IMR-90 (cell line): ENCODE measurements around the gene RAN. TPM values are rescaled to one million over a fixed set of nuclear protein-coding genes. Genes with fewer than 3 reads are reported as not detected.

Experiments used
- ATAC-seq: fragments of 200-7000 bp; cut with Tn5 transposase; 2 replicates; pipeline ENCODE4 v1.9.1; 2020; ENCODE audit warnings: low read depth, mild to moderate bottlenecking, moderate library complexity
- BruUV-seq: library from RNA; stranded (reverse); fragments of 400-500 nt; replicated peaks from 2 replicates; lab custom pipeline; 2021; lab: Mats Ljungman, UMichigan
- CTCF ChIA-PET: fragments of 300-600 bp; formaldehyde crosslinking; extraction: SDS; loops from one replicate; lab custom pipeline; 2021; ENCODE audit warnings: antibody characterized with exemption; lab: Yijun Ruan, JAX
- POLR2A ChIA-PET: fragments of 300-600 bp; sonication (Branson Sonifier 250); formaldehyde crosslinking; loops from one replicate; lab custom pipeline; 2022; ENCODE audit warnings: antibody characterized with exemption; ENCODE audit not compliant: unreplicated experiment; lab: Charles Lee
- DNase-seq: peaks from one replicate; pipeline ENCODE4 v3.0.0; 2013
- H2AFZ ChIP-seq: replicated peaks from 2 replicates; pipeline ENCODE3; 2013; ENCODE audit warnings: low read length, mild to moderate bottlenecking; ENCODE audit not compliant: poor library complexity
- H2AK5ac ChIP-seq: 2 replicates; pipeline ENCODE4 v1.6.1; 2013; ENCODE audit warnings: low read depth, low read length, inconsistent platforms
- H2AK9ac ChIP-seq: replicated peaks from 2 replicates; pipeline ENCODE3; 2013; ENCODE audit warnings: mild to moderate bottlenecking, low read depth, low read length, moderate library complexity; ENCODE audit not compliant: poor library complexity
- H2BK120ac ChIP-seq: 2 replicates; pipeline ENCODE4 v1.6.1; 2013; ENCODE audit warnings: low read depth, low read length, inconsistent platforms
- H2BK15ac ChIP-seq: 3 replicates; pipeline ENCODE4 v1.6.1; 2013; ENCODE audit warnings: low read depth, low read length, inconsistent platforms
- H2BK20ac ChIP-seq: 2 replicates; pipeline ENCODE4 v1.6.1; 2013; ENCODE audit warnings: low read depth, mild to moderate bottlenecking, inconsistent platforms, low read length, moderate library complexity
- H2BK5ac ChIP-seq: 2 replicates; pipeline ENCODE4 v1.6.1; 2013; ENCODE audit warnings: mild to moderate bottlenecking, low read depth, low read length, inconsistent platforms; ENCODE audit not compliant: poor library complexity, severe bottlenecking
- H3K14ac ChIP-seq: replicated peaks from 2 replicates; pipeline ENCODE4 v1.6.1; 2013; ENCODE audit warnings: low read depth, low read length, inconsistent platforms
- H3K18ac ChIP-seq: 2 replicates; pipeline ENCODE4 v1.6.1; 2013; ENCODE audit warnings: low read depth, low read length, control low read depth
- H3K23ac ChIP-seq: 2 replicates; pipeline ENCODE4 v1.6.1; 2013; ENCODE audit warnings: low read depth, low read length, inconsistent platforms
- H3K27ac ChIP-seq: 2 replicates; pipeline ENCODE4 v1.5.1; 2013; ENCODE audit warnings: mild to moderate bottlenecking, control low read depth, low read length; ENCODE audit not compliant: insufficient read depth
- H3K27me3 ChIP-seq: 2 replicates; pipeline ENCODE4 v1.6.1; 2013; ENCODE audit warnings: low read length; ENCODE audit not compliant: control insufficient read depth, insufficient read depth
- H3K36me3 ChIP-seq: 2 replicates; pipeline ENCODE4 v1.6.1; 2013; ENCODE audit warnings: low read length, mixed read lengths; ENCODE audit not compliant: control insufficient read depth, insufficient read depth
- H3K4ac ChIP-seq: 2 replicates; pipeline ENCODE4 v1.6.1; 2013; ENCODE audit warnings: low read depth, low read length, inconsistent platforms
- H3K4me1 ChIP-seq: 2 replicates; pipeline ENCODE4 v1.6.1; 2013; ENCODE audit warnings: low read length, mixed read lengths; ENCODE audit not compliant: control insufficient read depth, insufficient read depth
- H3K4me2 ChIP-seq: 2 replicates; pipeline ENCODE4 v1.6.1; 2013; ENCODE audit warnings: low read depth, mild to moderate bottlenecking, control low read depth, low read length, moderate library complexity
- H3K4me3 ChIP-seq: 2 replicates; pipeline ENCODE4 v1.5.1; 2013; ENCODE audit warnings: low read depth, mild to moderate bottlenecking, control low read depth, low read length, moderate library complexity; ENCODE audit not compliant: insufficient read depth
- H3K56ac ChIP-seq: 2 replicates; pipeline ENCODE4 v1.6.1; 2013; ENCODE audit warnings: low read length, inconsistent platforms; ENCODE audit not compliant: insufficient read depth; ENCODE audit errors: extremely low read depth
- H3K79me1 ChIP-seq, 2 experiments: 2 replicates each; pipeline ENCODE4 v1.6.1; 2013; ENCODE audit warnings: low read length in 2 of 2, inconsistent platforms in 1 of 2, low read depth in 1 of 2
- H3K9ac ChIP-seq: 2 replicates; pipeline ENCODE4 v1.6.1; 2013; ENCODE audit warnings: low read depth, low read length, control low read depth
- H3K9me1 ChIP-seq: 2 replicates; pipeline ENCODE4 v1.6.1; 2013; ENCODE audit warnings: low read length, inconsistent platforms; ENCODE audit not compliant: insufficient read depth
- H3K9me3 ChIP-seq: 2 replicates; pipeline ENCODE4 v1.6.1; 2013; ENCODE audit warnings: low read length; ENCODE audit not compliant: control insufficient read depth, insufficient read depth
- H4K20me1 ChIP-seq: 2 replicates; pipeline ENCODE4 v1.6.1; 2013; ENCODE audit warnings: low read length, inconsistent platforms; ENCODE audit not compliant: insufficient read depth
- H4K5ac ChIP-seq: 2 replicates; pipeline ENCODE4 v1.6.1; 2013; ENCODE audit warnings: mild to moderate bottlenecking, low read depth, low read length, control low read depth
- H4K8ac ChIP-seq, 2 experiments: 2 replicates each; pipeline ENCODE4 v1.6.1; 2013; ENCODE audit warnings: low read depth in 2 of 2, low read length in 2 of 2, control low read depth in 1 of 2, inconsistent platforms in 1 of 2
- H4K91ac ChIP-seq: 2 replicates; pipeline ENCODE4 v1.6.1; 2013; ENCODE audit warnings: low read depth, low read length, inconsistent platforms; ENCODE audit not compliant: insufficient read depth
- CEBPB ChIP-seq: IDR thresholded peaks from 2 replicates; pipeline ENCODE4 v1.6.1; 2012; ENCODE audit warnings: low read depth, low read length, improper control_type of control experiment
- CHD1 ChIP-seq: IDR thresholded peaks from 2 replicates; pipeline ENCODE4 v1.6.1; 2012; ENCODE audit warnings: low read depth, low read length, improper control_type of control experiment
- CTCF ChIP-seq: conservative IDR thresholded peaks from 2 replicates; pipeline ENCODE4 v1.5.1; 2012; ENCODE audit warnings: mild to moderate bottlenecking, low read depth, low read length, improper control_type of control experiment
- ELK1 ChIP-seq: fragments of 150-350 bp; IDR thresholded peaks from 2 replicates; pipeline ENCODE4 v1.6.1; 2016; ENCODE audit warnings: low read depth, mild to moderate bottlenecking, low read length, moderate library complexity, borderline replicate concordance
- MAFK ChIP-seq: IDR thresholded peaks from 2 replicates; pipeline ENCODE4 v1.6.1; 2012; ENCODE audit warnings: low read depth, low read length, improper control_type of control experiment
- MXI1 ChIP-seq: IDR thresholded peaks from 2 replicates; pipeline ENCODE4 v1.6.1; 2012; ENCODE audit warnings: low read depth, mild to moderate bottlenecking, low read length, moderate library complexity, borderline replicate concordance
- POLR2A ChIP-seq: IDR thresholded peaks from 2 replicates; pipeline ENCODE4 v1.6.1; 2012; ENCODE audit warnings: mild to moderate bottlenecking, low read depth, low read length
- RAD21 ChIP-seq: IDR thresholded peaks from 2 replicates; pipeline ENCODE4 v1.6.1; 2012; ENCODE audit warnings: low read length, improper control_type of control experiment
- RCOR1 ChIP-seq: IDR thresholded peaks from 2 replicates; pipeline ENCODE4 v1.6.1; 2012; ENCODE audit warnings: mild to moderate bottlenecking, low read length, improper control_type of control experiment; ENCODE audit not compliant: insufficient replicate concordance
- RFX5 ChIP-seq: IDR thresholded peaks from 2 replicates; pipeline ENCODE4 v1.8.0; 2012; ENCODE audit warnings: low read depth, mild to moderate bottlenecking, low read length, moderate library complexity
- SMC3 ChIP-seq: fragments of 150-350 bp; IDR thresholded peaks from 2 replicates; pipeline ENCODE4 v1.6.1; 2016; ENCODE audit warnings: low read depth, mild to moderate bottlenecking, antibody characterized with exemption, low read length, moderate library complexity
- USF2 ChIP-seq: fragments of 150-350 bp; IDR thresholded peaks from 2 replicates; pipeline ENCODE4 v1.6.1; 2017; ENCODE audit warnings: mild to moderate bottlenecking, antibody characterized with exemption, low read length, low read depth
- WGBS, 2 experiments: methylation state at CpG; one replicate each; pipeline versions ENCODE4 v1.1.5 to v1.1.7; 2013; ENCODE audit warnings: missing lambda C conversion rate in 2 of 2; ENCODE audit not compliant: insufficient read length in 1 of 2; ENCODE audit errors: extremely low coverage in 2 of 2; 5-methylcytosine and 5-hydroxymethylcytosine counted together
- dilution Hi-C: fragments of 300-500 bp; cut with HindIII; formaldehyde crosslinking; loops from one replicate; pipeline ENCODE4 v1.14.3; 2018; ENCODE audit warnings: low sequenced_read_pairs; ENCODE audit not compliant: unreplicated experiment
- in situ Hi-C: fragments of 300-500 bp; cut with MboI; formaldehyde crosslinking; loops from 3 replicates; pipeline ENCODE4 v1.14.3; 2019; ENCODE audit warnings: low sequenced_read_pairs, inconsistent platforms, mixed read lengths
- intact Hi-C: fragments of 100-400 bp; cut with micrococcal nuclease; formaldehyde crosslinking; loops from 2 replicates; pipeline ENCODE4 v1.10.0; 2022
- polyA plus RNA-seq, 3 experiments: library from polyadenylated mRNA; depleted of rRNA; stranded (reverse); fragments of >200 nt; gene quantifications; 2 replicates each; pipeline ENCODE4 v1.2.3, GENCODE V29; 2012; ENCODE audit warnings: low replicate concordance in 1 of 3
- total RNA-seq: library from RNA; depleted of rRNA; stranded (reverse); fragments of >200 nt; gene quantifications from 2 replicates; pipeline ENCODE4 v1.2.3, GENCODE V29; 2012

Gene RAN
- total and polyA plus RNA-seq, 2 of the 4 experiments (the other 2 are of a cell fraction) = 910 to 984 TPM

- ChIA-PET CTCF (no interaction called here), POLR2A (no interaction called here)
- Histone ChIP-seq H3K9me1 (peaks cover 30% of the 10 kb centered on the region), H2BK20ac (no peak overlapping the region), H2BK5ac (no peak overlapping the region), H3K79me1 (peaks cover 26 to 71% of the 10 kb centered on the region in 2 experiments), H3K14ac (no peak overlapping the region), H3K23ac (no peak overlapping the region), H3K27me3 (no peaks in the 10 kb centered on the region), H4K5ac (no peak overlapping the region; the same call in 1 of the 2 replicates), H3K18ac (no peak overlapping the region), H2AFZ (no peak overlapping the region), H3K4me2 (no peak overlapping the region; the same call in 1 of the 2 replicates), H4K20me1 (peaks cover 48% of the 10 kb centered on the region), H3K9me3 (no peaks in the 10 kb centered on the region), H2BK15ac (no peak overlapping the region; the same call in 2 of the 3 replicates), H3K56ac (no peak overlapping the region), H3K4me3 (no peak overlapping the region), H2BK120ac (no peak overlapping the region), H3K36me3 (no peaks in the 10 kb centered on the region; the same call in 1 of the 2 replicates), H2AK5ac (peak overlapping the region; percentile 39), H4K91ac (no peak overlapping the region; the same call in 1 of the 2 replicates), H3K27ac (peak overlapping the region; percentile 0; the same call in 1 of the 2 replicates), H3K4me1 (peaks cover 33% of the 10 kb centered on the region), H2AK9ac (peak overlapping the region; percentile 29), H4K8ac (no peak overlapping the region), H3K4ac (peak overlapping the region; percentile 15; the same call in 1 of the 2 replicates), H3K9ac (no peak overlapping the region)
- BruUV-seq = no TSS peak
- DNase-seq (no peak), ATAC-seq (no peak)
- in situ Hi-C loops = no loop called here
- dilution Hi-C loops = no loop called here
- intact Hi-C loops = no loop called here
- WGBS, 2 experiments = 92% methylated on average over 2 of the region's 17 CpGs; no CpG with 5 or more reads in 1 of the 2 experiments
- TF ChIP-seq MAFK = no peak
- no peak for TF ChIP-seq RFX5
- no peak for TF ChIP-seq ELK1
- no peak for TF ChIP-seq CEBPB
- TF ChIP-seq CTCF = no peak
- no peak for TF ChIP-seq SMC3
- TF ChIP-seq RCOR1 = no peak
- TF ChIP-seq MXI1 = no peak
- TF ChIP-seq USF2 = no peak
- no peak for TF ChIP-seq CHD1
- no peak for TF ChIP-seq RAD21
- TF ChIP-seq POLR2A = no peak
Measured at GRCh38 chr12:130829391-130830245, 42.2 kb upstream of the RAN start.
